ENCODE results near the gene FREY1. TPM values are rescaled to one million over a fixed set of nuclear protein-coding genes. Genes with fewer than 3 reads are reported as not detected.

Gene FREY1, protein sequence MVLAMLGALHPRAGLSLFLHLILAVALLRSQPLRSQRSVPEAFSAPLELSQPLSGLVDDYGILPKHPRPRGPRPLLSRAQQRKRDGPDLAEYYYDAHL
- 0.29 TPM for polyA plus RNA-seq (2013)

DNA sequence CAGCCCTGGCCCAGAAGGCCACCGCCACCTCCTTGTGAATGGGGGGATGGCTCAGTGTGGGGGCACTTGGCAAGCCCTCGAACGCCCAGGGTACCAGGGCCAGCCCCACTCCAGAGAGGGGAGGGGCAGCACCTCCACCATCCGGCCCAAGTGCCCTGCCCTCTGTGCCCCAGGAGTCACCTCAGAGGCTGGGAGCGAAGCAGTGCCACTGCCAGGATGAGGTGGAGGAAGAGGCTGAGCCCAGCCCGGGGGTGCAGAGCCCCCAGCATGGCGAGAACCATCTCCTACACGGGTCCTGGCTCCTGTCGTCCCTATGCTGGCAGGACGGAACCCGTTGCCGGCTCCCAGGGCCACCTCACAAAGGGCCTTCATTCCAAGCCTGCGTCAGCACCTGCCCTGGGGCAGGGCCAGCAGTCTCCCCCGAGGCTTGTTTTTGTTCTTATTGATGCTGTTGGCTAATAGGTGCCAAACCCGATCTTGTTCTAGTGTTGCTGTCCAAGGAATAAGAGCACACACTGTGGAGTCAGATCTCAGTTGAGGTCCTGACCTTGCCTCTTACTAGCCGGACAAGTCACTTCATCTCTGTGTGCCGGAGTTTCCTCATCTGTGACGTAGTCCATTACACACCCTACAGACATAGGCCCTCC lies at the start of gene FREY1:
FREY1 (minus strand) TSS at position 307 of the 647 bp plus-strand sequence; CDS start at position 281, 26 bp downstream.
- no peaks in the 10 kb centered on the region for H3K9me3 ChIP-seq (ENCODE audit: control extremely low read depth in 1 of 5, control insufficient read depth in 4 of 5, insufficient read depth in 2 of 5, low read depth in 1 of 5, low read length in 4 of 5)
- POLR2A ChIA-PET: interaction anchor here (0.6 kb wide), 1 partner anchor 765 kb away, joined by 3 read pairs; no protein-coding TSS in a partner anchor
- WGBS (ENCODE audit: insufficient coverage): 79% methylated on average over 14 of the region's 18 CpGs
- H3K27me3 ChIP-seq (replicated peaks in 2 of 5; ENCODE audit: control insufficient read depth in 4 of 5, insufficient read depth in 5 of 5, low read length in 4 of 5): peaks cover 0 to 3% (median 0%) of the 10 kb centered on the region in 5 experiments
- H3K27ac ChIP-seq (ENCODE audit: insufficient read depth in 1 of 2, low read depth in 1 of 2, low read length in 2 of 2, poor library complexity in 1 of 2, severe bottlenecking in 2 of 2): no peak within 1 kb of the TSS
- H3K4me1 ChIP-seq (ENCODE audit: control extremely low read depth in 1 of 4, control insufficient read depth in 4 of 4, insufficient read depth in 4 of 4, low read length in 3 of 4): peaks cover 0 to 11% (median 2%) of the 10 kb centered on the region in 4 experiments
- CTCF ChIA-PET: no interaction called here
- no peak for DNase-seq
- no peak within 1 kb of the TSS for H3K4me3 ChIP-seq (ENCODE audit: control insufficient read depth in 1 of 7, extremely low read depth in 1 of 7, insufficient read depth in 4 of 7, low read depth in 2 of 7, low read length in 6 of 7)
- peaks cover 0 to 27% (median 22%) of the 10 kb centered on the region in 4 experiments for H3K36me3 ChIP-seq (ENCODE audit: control insufficient read depth in 4 of 4, insufficient read depth in 4 of 4, low read length in 3 of 4)

DNA sequence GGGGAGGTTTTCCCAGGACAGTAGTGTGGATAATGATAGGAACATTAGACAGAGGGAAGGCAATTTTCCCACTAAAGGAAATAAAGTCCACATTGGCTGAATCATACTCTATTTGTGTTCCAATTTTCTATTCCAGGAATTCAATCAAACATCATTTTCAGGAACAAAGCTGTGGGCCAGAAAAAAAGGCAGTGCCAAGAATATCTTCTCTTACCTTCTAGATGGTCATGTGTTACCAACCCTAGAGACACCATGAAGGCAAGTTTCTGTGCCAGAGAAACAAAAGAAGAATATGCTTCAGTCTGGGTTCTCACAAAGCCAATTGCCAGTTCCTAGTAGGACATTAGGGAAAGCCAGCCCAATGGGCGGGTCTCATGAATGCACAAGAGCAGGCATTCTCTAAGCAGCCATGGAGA lies 42.9 kb upstream of the FREY1 start:
- DNase-seq: no peak
- Histone ChIP-seq H3K27me3 (replicated peaks in 2 of 5; ENCODE audit: control insufficient read depth in 4 of 5, insufficient read depth in 5 of 5, low read length in 4 of 5) (no peaks in the 10 kb centered on the region), H3K9me3 (ENCODE audit: control extremely low read depth in 1 of 5, control insufficient read depth in 4 of 5, insufficient read depth in 2 of 5, low read depth in 1 of 5, low read length in 4 of 5) (no peaks in the 10 kb centered on the region), H3K4me3 (ENCODE audit: control insufficient read depth in 1 of 7, extremely low read depth in 1 of 7, insufficient read depth in 4 of 7, low read depth in 2 of 7, low read length in 6 of 7) (no peak overlapping the region), H3K36me3 (ENCODE audit: control insufficient read depth in 4 of 4, insufficient read depth in 4 of 4, low read length in 3 of 4) (peaks cover 34 to 67% (median 50%) of the 10 kb centered on the region in 4 experiments), H3K4me1 (ENCODE audit: control extremely low read depth in 1 of 4, control insufficient read depth in 4 of 4, insufficient read depth in 4 of 4, low read length in 3 of 4) (no peaks in the 10 kb centered on the region), H3K27ac (ENCODE audit: insufficient read depth in 1 of 2, low read depth in 1 of 2, low read length in 2 of 2, poor library complexity in 1 of 2, severe bottlenecking in 2 of 2) (no peak overlapping the region)
- CTCF ChIA-PET: no interaction called here
- 89% methylated on average over 1 of the region's 1 CpG for WGBS (ENCODE audit: insufficient coverage)
- POLR2A ChIA-PET: interaction anchor here (0.5 kb wide), 1 partner anchor 20 kb away, joined by 3 read pairs; no protein-coding TSS in a partner anchor

DNA sequence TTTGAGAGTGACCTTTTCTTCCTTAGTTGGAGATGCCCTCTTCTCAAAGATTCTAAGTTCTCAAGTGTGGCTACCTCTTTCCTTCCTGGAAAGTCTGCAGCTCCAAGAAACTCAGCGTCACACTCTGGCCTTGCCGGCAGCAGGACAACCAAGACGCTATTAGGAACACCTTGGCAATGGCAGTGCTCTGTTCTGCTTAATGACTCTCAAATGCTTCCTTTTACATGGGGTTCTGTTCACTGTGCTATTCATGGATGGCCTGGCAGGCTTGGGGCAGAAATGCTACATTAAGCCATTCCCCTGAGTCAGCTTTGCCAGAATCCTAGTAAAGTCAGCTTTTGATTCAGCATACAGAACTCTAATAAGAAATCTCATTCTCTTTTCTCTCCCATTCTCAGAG lies 41.3 kb upstream of the FREY1 start:
- Histone ChIP-seq H3K4me3 (ENCODE audit: control insufficient read depth in 1 of 7, extremely low read depth in 1 of 7, insufficient read depth in 4 of 7, low read depth in 2 of 7, low read length in 6 of 7) (no peak overlapping the region), H3K27ac (ENCODE audit: insufficient read depth in 1 of 2, low read depth in 1 of 2, low read length in 2 of 2, poor library complexity in 1 of 2, severe bottlenecking in 2 of 2) (no peak overlapping the region), H3K36me3 (ENCODE audit: control insufficient read depth in 4 of 4, insufficient read depth in 4 of 4, low read length in 3 of 4) (peaks cover 34 to 79% (median 54%) of the 10 kb centered on the region in 4 experiments), H3K4me1 (ENCODE audit: control extremely low read depth in 1 of 4, control insufficient read depth in 4 of 4, insufficient read depth in 4 of 4, low read length in 3 of 4) (no peaks in the 10 kb centered on the region), H3K9me3 (ENCODE audit: control extremely low read depth in 1 of 5, control insufficient read depth in 4 of 5, insufficient read depth in 2 of 5, low read depth in 1 of 5, low read length in 4 of 5) (no peaks in the 10 kb centered on the region), H3K27me3 (replicated peaks in 2 of 5; ENCODE audit: control insufficient read depth in 4 of 5, insufficient read depth in 5 of 5, low read length in 4 of 5) (no peaks in the 10 kb centered on the region)
- ChIA-PET CTCF (interaction anchor here (1.2 to 1.6 kb wide), 2 partner anchors 17 to 32 kb away, joined by 3 to 6 read pairs; no protein-coding TSS in a partner anchor), POLR2A (no interaction called here)
- 100% methylated on average over 3 of the region's 3 CpGs for WGBS (ENCODE audit: insufficient coverage)
- no peak for DNase-seq

DNA sequence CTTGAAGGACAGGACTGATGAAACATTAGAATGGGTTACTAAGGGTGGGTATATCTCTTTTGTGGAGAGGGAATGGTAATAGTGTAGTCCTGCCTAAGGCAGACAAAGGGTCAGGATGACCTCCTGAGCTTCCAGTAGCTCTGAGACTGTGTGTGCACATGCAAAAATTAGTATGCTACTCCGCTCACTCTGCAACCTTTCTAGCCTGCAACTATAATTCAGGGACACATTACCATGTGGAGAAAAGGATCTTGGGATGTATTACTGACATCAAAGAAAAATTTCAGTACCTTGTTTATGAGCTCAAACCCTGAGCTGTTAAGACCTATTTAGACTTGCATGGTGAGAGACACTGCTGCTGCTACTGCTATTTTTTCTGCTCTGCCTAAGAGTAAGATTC lies 40.8 kb upstream of the FREY1 start:
- peaks cover 35 to 74% (median 53%) of the 10 kb centered on the region in 4 experiments for H3K36me3 ChIP-seq (ENCODE audit: control insufficient read depth in 4 of 4, insufficient read depth in 4 of 4, low read length in 3 of 4)
- ChIA-PET CTCF (interaction anchor here (1.2 to 1.6 kb wide), 2 partner anchors 18 to 33 kb away, joined by 3 to 6 read pairs; no protein-coding TSS in a partner anchor), POLR2A (no interaction called here)
- DNase-seq: no peak
- H3K4me1 ChIP-seq (ENCODE audit: control extremely low read depth in 1 of 4, control insufficient read depth in 4 of 4, insufficient read depth in 4 of 4, low read length in 3 of 4): no peaks in the 10 kb centered on the region
- H3K4me3 ChIP-seq (ENCODE audit: control insufficient read depth in 1 of 7, extremely low read depth in 1 of 7, insufficient read depth in 4 of 7, low read depth in 2 of 7, low read length in 6 of 7): no peak overlapping the region
- H3K9me3 ChIP-seq (ENCODE audit: control extremely low read depth in 1 of 5, control insufficient read depth in 4 of 5, insufficient read depth in 2 of 5, low read depth in 1 of 5, low read length in 4 of 5): no peaks in the 10 kb centered on the region
- no peak overlapping the region for H3K27ac ChIP-seq (ENCODE audit: insufficient read depth in 1 of 2, low read depth in 1 of 2, low read length in 2 of 2, poor library complexity in 1 of 2, severe bottlenecking in 2 of 2)
- WGBS (ENCODE audit: insufficient coverage): 100% methylated on average over 1 of the region's 1 CpG
- H3K27me3 ChIP-seq (replicated peaks in 2 of 5; ENCODE audit: control insufficient read depth in 4 of 5, insufficient read depth in 5 of 5, low read length in 4 of 5): no peaks in the 10 kb centered on the region

DNA sequence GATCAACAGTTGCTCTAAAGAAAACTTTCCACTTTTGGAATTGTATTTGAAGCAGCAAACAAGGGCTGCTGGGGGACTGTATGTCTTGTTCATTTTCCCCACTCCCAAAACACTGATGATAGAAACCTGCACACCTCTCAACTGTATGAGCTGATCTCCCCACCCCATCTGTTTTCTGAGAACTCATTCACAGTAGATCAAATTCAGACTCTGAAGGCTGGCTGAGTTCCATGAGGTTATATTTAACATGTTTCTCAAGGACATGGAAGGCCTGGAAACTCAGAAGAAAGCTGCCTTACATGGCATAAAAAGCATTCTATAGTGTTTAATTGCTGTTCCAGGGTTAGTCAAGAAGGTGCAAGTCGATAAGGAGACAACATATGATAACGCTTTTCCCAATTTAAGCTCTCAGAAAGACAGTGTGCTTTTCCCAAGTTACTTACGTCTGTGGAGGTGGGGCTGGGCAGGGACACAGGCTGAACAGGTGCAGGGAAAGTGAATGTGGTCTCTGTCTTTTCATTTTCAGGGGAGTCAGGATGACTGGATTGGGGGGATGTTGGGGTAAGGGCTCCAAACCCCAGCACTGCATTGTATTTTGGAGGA lies 38.4 kb upstream of the FREY1 start:
- H3K36me3 ChIP-seq (ENCODE audit: control insufficient read depth in 4 of 4, insufficient read depth in 4 of 4, low read length in 3 of 4): peaks cover 28 to 73% (median 47%) of the 10 kb centered on the region in 4 experiments
- no peaks in the 10 kb centered on the region for H3K4me1 ChIP-seq (ENCODE audit: control extremely low read depth in 1 of 4, control insufficient read depth in 4 of 4, insufficient read depth in 4 of 4, low read length in 3 of 4)
- H3K27ac ChIP-seq (ENCODE audit: insufficient read depth in 1 of 2, low read depth in 1 of 2, low read length in 2 of 2, poor library complexity in 1 of 2, severe bottlenecking in 2 of 2): no peak overlapping the region
- no peak overlapping the region for H3K4me3 ChIP-seq (ENCODE audit: control insufficient read depth in 1 of 7, extremely low read depth in 1 of 7, insufficient read depth in 4 of 7, low read depth in 2 of 7, low read length in 6 of 7)
- POLR2A ChIA-PET: interaction anchor here (0.7 kb wide), 1 partner anchor 579 kb away, joined by 3 read pairs; no protein-coding TSS in a partner anchor
- H3K27me3 ChIP-seq (replicated peaks in 2 of 5; ENCODE audit: control insufficient read depth in 4 of 5, insufficient read depth in 5 of 5, low read length in 4 of 5): no peaks in the 10 kb centered on the region
- no peaks in the 10 kb centered on the region for H3K9me3 ChIP-seq (ENCODE audit: control extremely low read depth in 1 of 5, control insufficient read depth in 4 of 5, insufficient read depth in 2 of 5, low read depth in 1 of 5, low read length in 4 of 5)
- 100% methylated on average over 3 of the region's 3 CpGs for WGBS (ENCODE audit: insufficient coverage)
- DNase-seq: no peak
- CTCF ChIA-PET: interaction anchor here (1.3 to 2.2 kb wide), 2 partner anchors 22 to 73 kb away, joined by 5 to 6 read pairs; no protein-coding TSS in a partner anchor

DNA sequence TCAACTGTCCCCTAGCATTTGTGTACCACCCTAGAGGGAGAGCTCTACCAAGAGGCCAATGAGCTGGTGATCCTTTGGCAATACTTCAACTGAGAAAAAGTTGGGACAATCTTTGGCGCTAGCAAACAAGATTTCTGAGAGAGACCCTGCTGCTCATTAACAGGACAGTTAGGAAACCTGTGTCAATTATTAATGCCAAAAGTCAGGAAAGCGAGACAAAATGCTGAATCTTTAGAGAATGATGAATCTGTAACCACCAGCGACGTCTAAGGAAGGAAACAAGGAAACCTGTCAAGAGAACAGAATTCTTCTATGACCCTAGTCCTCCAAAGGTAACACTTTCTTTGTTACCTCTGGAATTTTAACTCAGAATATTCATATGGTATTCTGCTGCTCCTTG lies 35.3 kb upstream of the FREY1 start:
- H3K9me3 ChIP-seq (ENCODE audit: control extremely low read depth in 1 of 5, control insufficient read depth in 4 of 5, insufficient read depth in 2 of 5, low read depth in 1 of 5, low read length in 4 of 5): no peaks in the 10 kb centered on the region
- CTCF ChIA-PET: no interaction called here
- no peak overlapping the region for H3K4me3 ChIP-seq (ENCODE audit: control insufficient read depth in 1 of 7, extremely low read depth in 1 of 7, insufficient read depth in 4 of 7, low read depth in 2 of 7, low read length in 6 of 7)
- peaks cover 16 to 53% (median 32%) of the 10 kb centered on the region in 4 experiments for H3K36me3 ChIP-seq (ENCODE audit: control insufficient read depth in 4 of 4, insufficient read depth in 4 of 4, low read length in 3 of 4)
- no peaks in the 10 kb centered on the region for H3K27me3 ChIP-seq (replicated peaks in 2 of 5; ENCODE audit: control insufficient read depth in 4 of 5, insufficient read depth in 5 of 5, low read length in 4 of 5)
- no peaks in the 10 kb centered on the region for H3K4me1 ChIP-seq (ENCODE audit: control extremely low read depth in 1 of 4, control insufficient read depth in 4 of 4, insufficient read depth in 4 of 4, low read length in 3 of 4)
- no peak for DNase-seq
- no peak overlapping the region for H3K27ac ChIP-seq (ENCODE audit: insufficient read depth in 1 of 2, low read depth in 1 of 2, low read length in 2 of 2, poor library complexity in 1 of 2, severe bottlenecking in 2 of 2)
- 94% methylated on average over 4 of the region's 4 CpGs for WGBS (ENCODE audit: insufficient coverage)
- POLR2A ChIA-PET: no interaction called here

DNA sequence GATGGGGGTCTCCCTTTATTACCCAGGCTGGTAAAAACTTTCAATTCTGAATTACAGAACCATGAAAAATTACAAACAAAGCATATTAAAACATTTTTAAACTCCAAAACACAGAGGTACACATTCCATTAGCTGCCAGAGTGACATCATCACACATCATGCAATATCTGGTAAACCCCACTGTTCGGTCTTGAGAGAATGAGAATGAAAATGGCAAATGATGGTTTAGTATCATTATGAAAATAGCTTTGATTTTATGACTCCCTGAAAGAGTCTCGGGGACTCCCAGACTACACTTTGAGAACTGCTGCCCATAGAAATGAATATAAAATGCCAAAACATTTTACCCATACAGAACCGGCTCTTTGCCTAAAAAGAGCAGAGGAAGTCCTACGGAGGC lies 34.2 kb upstream of the FREY1 start:
- ChIA-PET POLR2A (no interaction called here), CTCF (interaction anchor here (1.4 kb wide), 1 partner anchor 24 kb away, joined by 7 read pairs; no protein-coding TSS in a partner anchor)
- H3K4me3 ChIP-seq (ENCODE audit: control insufficient read depth in 1 of 7, extremely low read depth in 1 of 7, insufficient read depth in 4 of 7, low read depth in 2 of 7, low read length in 6 of 7): no peak overlapping the region
- H3K27me3 ChIP-seq (replicated peaks in 2 of 5; ENCODE audit: control insufficient read depth in 4 of 5, insufficient read depth in 5 of 5, low read length in 4 of 5): no peaks in the 10 kb centered on the region
- H3K27ac ChIP-seq (ENCODE audit: insufficient read depth in 1 of 2, low read depth in 1 of 2, low read length in 2 of 2, poor library complexity in 1 of 2, severe bottlenecking in 2 of 2): no peak overlapping the region
- no peaks in the 10 kb centered on the region for H3K4me1 ChIP-seq (ENCODE audit: control extremely low read depth in 1 of 4, control insufficient read depth in 4 of 4, insufficient read depth in 4 of 4, low read length in 3 of 4)
- DNase-seq: no peak
- WGBS (ENCODE audit: insufficient coverage): 100% methylated on average over 2 of the region's 4 CpGs
- peaks cover 13 to 53% (median 26%) of the 10 kb centered on the region in 4 experiments for H3K36me3 ChIP-seq (ENCODE audit: control insufficient read depth in 4 of 4, insufficient read depth in 4 of 4, low read length in 3 of 4)
- no peaks in the 10 kb centered on the region for H3K9me3 ChIP-seq (ENCODE audit: control extremely low read depth in 1 of 5, control insufficient read depth in 4 of 5, insufficient read depth in 2 of 5, low read depth in 1 of 5, low read length in 4 of 5)

Measured in common myeloid progenitor, CD34-positive (primary cell).